IPS DF 4.7 (cell line): ENCODE data around the gene KCND2.

Source experiments
- DNase-seq: peaks from one replicate; pipeline ENCODE4 v3.0.0-alpha.2; 2013; ENCODE audit warnings: low spot score; ENCODE audit errors: extremely low read depth

Gene KCND2

GRCh38 chr7:120582916-120583315 is 309.9 kb downstream of the KCND2 start:
- no peak for DNase-seq

GRCh38 chr7:120583899-120584586 is 311.1 kb downstream of the KCND2 start:
- DNase-seq, result no peak

GRCh38 chr7:120586571-120586970 is 313.6 kb downstream of the KCND2 start:
- DNase-seq, result no peak

GRCh38 chr7:120587243-120587642 is 314.3 kb downstream of the KCND2 start:
- DNase-seq, result no peak

- DNase-seq, result no peak
These were observed 315.4 kb downstream of the KCND2 start for GRCh38 chr7:120588416-120588815.

GRCh38 chr7:120588862-120589261 is 315.9 kb downstream of the KCND2 start:
- DNase-seq, result no peak

GRCh38 chr7:120600607-120601006 is 327.6 kb downstream of the KCND2 start:
- no peak for DNase-seq

GRCh38 chr7:120603366-120603765 is 330.4 kb downstream of the KCND2 start:
- no peak for DNase-seq

- DNase-seq, result no peak
These were observed 336.3 kb downstream of the KCND2 start for GRCh38 chr7:120609136-120609753.

- no peak for DNase-seq
These were observed 339.0 kb downstream of the KCND2 start for GRCh38 chr7:120611975-120612374.

GRCh38 chr7:120615703-120616102 is 342.7 kb downstream of the KCND2 start:
- DNase-seq, result no peak

GRCh38 chr7:120617275-120617674 is 344.3 kb downstream of the KCND2 start:
- DNase-seq, result no peak

GRCh38 chr7:120628251-120628650 is 355.3 kb downstream of the KCND2 start:
- DNase-seq, result no peak

- no peak for DNase-seq
These were observed 366.9 kb downstream of the KCND2 start for GRCh38 chr7:120639884-120640283.

GRCh38 chr7:120645966-120646365 is 373.0 kb downstream of the KCND2 start:
- no peak for DNase-seq

GRCh38 chr7:120654241-120654640 is 381.3 kb downstream of the KCND2 start:
- no peak for DNase-seq

GRCh38 chr7:120658516-120658915 is 385.5 kb downstream of the KCND2 start:
- no peak for DNase-seq

- DNase-seq, result no peak
These were observed 389.3 kb downstream of the KCND2 start for GRCh38 chr7:120662291-120662690.

- DNase-seq, result no peak
These were observed 392.1 kb downstream of the KCND2 start for GRCh38 chr7:120665068-120665467.

- DNase-seq, result no peak
These were observed 402.1 kb downstream of the KCND2 start for GRCh38 chr7:120675076-120675475.

- no peak for DNase-seq
These were observed 404.6 kb downstream of the KCND2 start for GRCh38 chr7:120677535-120677934.

- no peak for DNase-seq
These were observed 408.0 kb downstream of the KCND2 start for GRCh38 chr7:120680985-120681384.

GRCh38 chr7:120684463-120684862 is 411.5 kb downstream of the KCND2 start:
- no peak for DNase-seq
